GM10248 (cell line): ENCODE data around the gene MAP1LC3A.

ENCODE experiments used
- CTCF ChIA-PET: fragments of 300-600 bp; sonication (Branson Sonifier 250); formaldehyde crosslinking; extraction: SDS; loops from one replicate; lab custom pipeline; 2021; ENCODE audit warnings: antibody characterized with exemption; lab: Yijun Ruan, JAX
- POLR2A ChIA-PET: fragments of 350-650 bp; sonication (Branson Sonifier 250); formaldehyde crosslinking; extraction: SDS; loops from one replicate; lab custom pipeline; 2020; ENCODE audit warnings: antibody characterized with exemption; lab: Yijun Ruan, JAX
- DNase-seq: peaks from one replicate; pipeline ENCODE4 v3.0.0; 2012; ENCODE audit errors: extremely low spot score
- CTCF ChIP-seq: IDR thresholded peaks from 2 replicates; pipeline ENCODE4 v1.5.1; 2012; ENCODE audit warnings: mild to moderate bottlenecking, low read depth; ENCODE audit errors: extremely low read depth, missing control alignments, control extremely low read depth

The MAP1LC3A gene

GRCh38 chr20:34549929-34550305, 8.6 kb upstream of the MAP1LC3A start:
- CTCF ChIA-PET, result interaction anchor here (0.9 to 1.3 kb wide), 3 partner anchors 9 to 31 kb away, joined by 3 read pairs; no protein-coding TSS in a partner anchor
- no peak for DNase-seq
- no peak for TF ChIP-seq CTCF
- POLR2A ChIA-PET, result no interaction called here

GRCh38 chr20:34552569-34552968, 5.9 kb upstream of the MAP1LC3A start:
- no peak for DNase-seq
- TF ChIP-seq CTCF, result no peak
- ChIA-PET CTCF (interaction anchor here (1.5 to 1.6 kb wide), 2 partner anchors 29 to 156 kb away, joined by 4 read pairs; no protein-coding TSS in a partner anchor), POLR2A (no interaction called here)

- TF ChIP-seq CTCF, result no peak
- DNase-seq, result no peak
- CTCF ChIA-PET, result interaction anchor here (1.3 to 1.6 kb wide), 3 partner anchors 30 to 216 kb away, joined by 4 read pairs; no protein-coding TSS in a partner anchor
- POLR2A ChIA-PET, result no interaction called here
Observed at GRCh38 chr20:34553366-34553867, 5.1 kb upstream of the MAP1LC3A start.

GRCh38 chr20:34557936-34558319, 590 bp upstream of the MAP1LC3A start:
- ChIA-PET POLR2A (no interaction called here), CTCF (interaction anchor here (1.1 to 2.3 kb wide), 5 partner anchors 15 to 245 kb away, joined by 3 to 7 read pairs (median 4); no protein-coding TSS in a partner anchor)
- no peak for DNase-seq
- no peak for TF ChIP-seq CTCF

GRCh38 chr20:34559311-34560140, 1.0 kb downstream of the MAP1LC3A start:
- DNase-seq, result no peak
- TF ChIP-seq CTCF, result no peak
- CTCF ChIA-PET, result interaction anchor here (0.8 kb wide), 2 partner anchors 21 to 117 kb away, joined by 3 read pairs; partner anchors contain the start of gene PIGU
- POLR2A ChIA-PET, result no interaction called here

GRCh38 chr20:34560141-34560523, 1.6 kb downstream of the MAP1LC3A start:
- DNase-seq, result no peak
- POLR2A ChIA-PET, result no interaction called here
- CTCF ChIA-PET, result interaction anchor here (0.8 kb wide), 1 partner anchor 117 kb away, joined by 3 read pairs; the partner anchor contains the start of gene PIGU
- no peak for TF ChIP-seq CTCF
